Duodenal mucosa (tissue), 2 donors: ENCODE results near the gene NCS1.

ENCODE experiments used
- H3K27ac ChIP-seq: one replicate; pipeline ENCODE4 v1.7.0; 2013; ENCODE audit warnings: low read depth, low read length
- H3K27me3 ChIP-seq, 2 donors: one replicate each; pipeline ENCODE4 v1.7.0; 2013; ENCODE audit warnings: low read length in 2 of 2, control low read depth in 1 of 2; ENCODE audit not compliant: insufficient read depth in 2 of 2, control insufficient read depth in 1 of 2
- H3K36me3 ChIP-seq, 2 donors: one replicate each; pipeline ENCODE4 v1.7.0; 2013; ENCODE audit warnings: low read length in 2 of 2, control low read depth in 1 of 2; ENCODE audit not compliant: insufficient read depth in 2 of 2, control insufficient read depth in 1 of 2
- H3K4me1 ChIP-seq, 2 donors: one replicate each; pipeline ENCODE4 v1.7.0; 2013; ENCODE audit warnings: low read length in 2 of 2, control low read depth in 1 of 2; ENCODE audit not compliant: insufficient read depth in 2 of 2, control insufficient read depth in 1 of 2
- H3K4me3 ChIP-seq, 2 donors: one replicate each; pipeline ENCODE4 v1.7.0; 2013; ENCODE audit warnings: low read length in 2 of 2, low read depth in 1 of 2
- H3K9ac ChIP-seq, 2 donors: one replicate each; pipeline ENCODE4 v1.7.0; 2013; ENCODE audit warnings: low read length in 2 of 2, low read depth in 1 of 2
- H3K9me3 ChIP-seq, 2 donors: one replicate each; pipeline ENCODE4 v1.7.0; 2013; ENCODE audit warnings: low read length in 2 of 2, control low read depth in 1 of 2; ENCODE audit not compliant: control insufficient read depth in 1 of 2

NCS1 gene

GRCh38 chr9:130172161-130172857 is at the start of gene NCS1:
Gene NCS1 (plus strand): TSS chr9:130172404. CDS start chr9:130172664, 260 bp downstream.
- Histone ChIP-seq H3K4me1 (peaks cover 0 to 3% of the 10 kb centered on the region in 2 donors), H3K27ac (no peak within 1 kb of the TSS), H3K9ac (no peak within 1 kb of the TSS), H3K36me3 (no peaks in the 10 kb centered on the region), H3K9me3 (no peaks in the 10 kb centered on the region), H3K27me3 (peaks cover 16 to 18% of the 10 kb centered on the region in 2 donors), H3K4me3 (peak within 1 kb of the TSS in 1 of 2 donors; percentile 15)

GRCh38 chr9:130122456-130122855 is 49.7 kb upstream of the NCS1 start:
- no peak overlapping the region for H3K4me3 ChIP-seq
- peaks cover 12 to 45% of the 10 kb centered on the region in 2 donors for H3K36me3 ChIP-seq
- no peak overlapping the region for H3K9ac ChIP-seq
- no peaks in the 10 kb centered on the region for H3K9me3 ChIP-seq
- no peak overlapping the region for H3K27ac ChIP-seq
- H3K4me1 ChIP-seq: no peaks in the 10 kb centered on the region
- H3K27me3 ChIP-seq: no peaks in the 10 kb centered on the region

- Histone ChIP-seq H3K27me3 (no peaks in the 10 kb centered on the region), H3K4me1 (peaks cover 2 to 5% of the 10 kb centered on the region in 2 donors), H3K9ac (no peak overlapping the region), H3K27ac (no peak overlapping the region), H3K4me3 (no peak overlapping the region), H3K9me3 (no peaks in the 10 kb centered on the region), H3K36me3 (peaks cover 14 to 50% of the 10 kb centered on the region in 2 donors)
Observed at GRCh38 chr9:130124085-130124860, 47.9 kb upstream of the NCS1 start.

- Histone ChIP-seq H3K4me1 (peaks cover 5% of the 10 kb centered on the region in 2 donors), H3K27ac (no peak overlapping the region), H3K36me3 (peaks cover 19 to 49% of the 10 kb centered on the region in 2 donors), H3K9ac (no peak overlapping the region), H3K27me3 (no peaks in the 10 kb centered on the region), H3K9me3 (no peaks in the 10 kb centered on the region), H3K4me3 (no peak overlapping the region)
Observed at GRCh38 chr9:130126721-130127433, 45.3 kb upstream of the NCS1 start.

GRCh38 chr9:130128251-130128650 is 44.0 kb upstream of the NCS1 start:
- Histone ChIP-seq H3K27ac (peak overlapping the region; percentile 13), H3K4me3 (no peak overlapping the region), H3K36me3 (peaks cover 14 to 43% of the 10 kb centered on the region in 2 donors), H3K4me1 (peaks cover 5% of the 10 kb centered on the region in 2 donors), H3K27me3 (no peaks in the 10 kb centered on the region), H3K9me3 (no peaks in the 10 kb centered on the region), H3K9ac (peak overlapping the region in 1 of 2 donors; percentile 7)

- H3K4me1 ChIP-seq: peaks cover 5% of the 10 kb centered on the region in 2 donors
- H3K27me3 ChIP-seq: no peaks in the 10 kb centered on the region
- H3K9me3 ChIP-seq: no peaks in the 10 kb centered on the region
- H3K4me3 ChIP-seq: no peak overlapping the region
- H3K27ac ChIP-seq: peak overlapping the region; percentile 13
- H3K9ac ChIP-seq: peak overlapping the region in 1 of 2 donors; percentile 7
- peaks cover 14 to 40% of the 10 kb centered on the region in 2 donors for H3K36me3 ChIP-seq
Observed at GRCh38 chr9:130128733-130129431, 43.3 kb upstream of the NCS1 start.

GRCh38 chr9:130129432-130130061 is 42.7 kb upstream of the NCS1 start:
- H3K4me1 ChIP-seq: peaks cover 5% of the 10 kb centered on the region in 2 donors
- no peak overlapping the region for H3K4me3 ChIP-seq
- H3K27ac ChIP-seq: no peak overlapping the region
- no peak overlapping the region for H3K9ac ChIP-seq
- no peaks in the 10 kb centered on the region for H3K9me3 ChIP-seq
- H3K27me3 ChIP-seq: no peaks in the 10 kb centered on the region
- peaks cover 12 to 33% of the 10 kb centered on the region in 2 donors for H3K36me3 ChIP-seq

GRCh38 chr9:130132746-130133145 is 39.5 kb upstream of the NCS1 start:
- no peak overlapping the region for H3K27ac ChIP-seq
- H3K4me3 ChIP-seq: no peak overlapping the region
- peaks cover 5 to 7% of the 10 kb centered on the region in 2 donors for H3K4me1 ChIP-seq
- H3K36me3 ChIP-seq: peaks cover 11 to 42% of the 10 kb centered on the region in 2 donors
- H3K27me3 ChIP-seq: no peaks in the 10 kb centered on the region
- no peaks in the 10 kb centered on the region for H3K9me3 ChIP-seq
- H3K9ac ChIP-seq: no peak overlapping the region

- Histone ChIP-seq H3K9ac (no peak overlapping the region), H3K9me3 (no peaks in the 10 kb centered on the region), H3K27me3 (no peaks in the 10 kb centered on the region), H3K27ac (no peak overlapping the region), H3K4me1 (peaks cover 0 to 7% of the 10 kb centered on the region in 2 donors), H3K36me3 (peaks cover 0 to 16% of the 10 kb centered on the region in 2 donors), H3K4me3 (no peak overlapping the region)
Observed at GRCh38 chr9:130137081-130137640, 35.0 kb upstream of the NCS1 start.
